Measurements from ENCODE around the gene TYW5. TPM values are rescaled to one million over a fixed set of nuclear protein-coding genes. Genes with fewer than 3 reads are reported as not detected.

Gene TYW5
- total and polyA plus RNA-seq, 2 of the 13 experiments (the other 11 are each of a cell fraction or from before 2014, with no cell fraction given) = 8.3 to 14.6 TPM

- in situ Hi-C loops (cut with HindIII; ENCODE audit: extremely low pct_ligation_motif_present, low pct_unique_long_range_greater_than_20kb) (no loop called here), intact Hi-C loops (cut with micrococcal nuclease; ENCODE audit: unreplicated experiment) (no loop called here)
- no peak overlapping the region for H2AFZ ChIP-seq (ENCODE audit: low read length)
- no peak for FAIRE-seq
- peak; percentile 83 for TF ChIP-seq ZNF430 (CRISPR knock-in tag; IDR thresholded peaks at IDR 0.05)
- peak; percentile 83 for TF ChIP-seq ZNF431 (CRISPR knock-in tag; IDR thresholded peaks at IDR 0.05; ENCODE audit: borderline replicate concordance, low read depth)
- TF ChIP-seq ZMYM2 (CRISPR knock-in tag; IDR thresholded peaks at IDR 0.05) = no peak
- no peaks in the 10 kb centered on the region for H3K79me2 ChIP-seq (ENCODE audit: insufficient read depth, low read length)
- no peak overlapping the region for H3K9ac ChIP-seq (ENCODE audit: insufficient read depth, low read depth, low read length)
- CTCF ChIA-PET (ENCODE audit: low intra/inter-chr PET ratio, low total read pairs) = no interaction called here
- POLR2A ChIA-PET = no interaction called here
- H3K9me3 ChIP-seq (ENCODE audit: low read length) = peaks cover 5% of the 10 kb centered on the region; the same call in 1 of the 2 replicates
- 17% methylated on average over 6 of the region's 6 CpGs for WGBS (ENCODE audit: low lambda C conversion rate)
- H3K27ac ChIP-seq (ENCODE audit: extremely low read length, insufficient read depth, low read length) = no peak overlapping the region
- H3K4me3 ChIP-seq (replicated peaks in 1 of 3; ENCODE audit: insufficient read depth in 1 of 3, low read depth in 2 of 3, low read length in 3 of 3) = no peak overlapping the region
- no peaks in the 10 kb centered on the region for H4K20me1 ChIP-seq (ENCODE audit: insufficient read depth, low read length)
- no peak for ATAC-seq
- H3K27me3 ChIP-seq (ENCODE audit: control insufficient read depth in 1 of 2, insufficient read depth in 2 of 2, low read length in 2 of 2) = no peaks in the 10 kb centered on the region
- H3K4me2 ChIP-seq (ENCODE audit: low read depth, low read length) = no peak overlapping the region
- no peak for DNase-seq (ENCODE audit: low spot score)
- no peaks in the 10 kb centered on the region for H3K4me1 ChIP-seq (ENCODE audit: insufficient read depth, low read length)
- no peaks in the 10 kb centered on the region for H3K36me3 ChIP-seq (replicated peaks in 1 of 2; ENCODE audit: control insufficient read depth in 1 of 2, insufficient read depth in 2 of 2, low read length in 2 of 2)
- no TSS peak for BruUV-seq (replicated peaks)
Observed at GRCh38 chr2:199883474-199884212, 71.6 kb downstream of the TYW5 start.

- in situ Hi-C loops (cut with HindIII; ENCODE audit: extremely low pct_ligation_motif_present, low pct_unique_long_range_greater_than_20kb) = no loop called here
- Histone ChIP-seq H3K27me3 (ENCODE audit: control insufficient read depth in 1 of 2, insufficient read depth in 2 of 2, low read length in 2 of 2) (no peaks in the 10 kb centered on the region; a peak in 1 of 5 replicates), H3K79me2 (ENCODE audit: insufficient read depth, low read length) (no peaks in the 10 kb centered on the region), H3K9ac (ENCODE audit: insufficient read depth, low read depth, low read length) (no peak overlapping the region), H4K20me1 (ENCODE audit: insufficient read depth, low read length) (no peaks in the 10 kb centered on the region), H3K9me3 (ENCODE audit: low read length) (peaks cover 5% of the 10 kb centered on the region; the same call in 1 of the 2 replicates), H3K4me3 (replicated peaks in 1 of 3; ENCODE audit: insufficient read depth in 1 of 3, low read depth in 2 of 3, low read length in 3 of 3) (no peak overlapping the region), H3K4me2 (ENCODE audit: low read depth, low read length) (no peak overlapping the region), H2AFZ (ENCODE audit: low read length) (no peak overlapping the region), H3K36me3 (replicated peaks in 1 of 2; ENCODE audit: control insufficient read depth in 1 of 2, insufficient read depth in 2 of 2, low read length in 2 of 2) (no peaks in the 10 kb centered on the region), H3K4me1 (ENCODE audit: insufficient read depth, low read length) (no peaks in the 10 kb centered on the region), H3K27ac (ENCODE audit: extremely low read length, insufficient read depth, low read length) (no peak overlapping the region)
- no TSS peak for BruUV-seq (replicated peaks)
- ChIA-PET POLR2A (no interaction called here), CTCF (ENCODE audit: low intra/inter-chr PET ratio, low total read pairs) (no interaction called here)
- FAIRE-seq (no peak), ATAC-seq (no peak), DNase-seq (ENCODE audit: low spot score) (no peak)
- intact Hi-C loops (cut with micrococcal nuclease; ENCODE audit: unreplicated experiment) = no loop called here
- TF ChIP-seq GMEB2 (CRISPR knock-in tag; IDR thresholded peaks at IDR 0.05; ENCODE audit: low read depth) (no peak), ZC3H4 (CRISPR knock-in tag; IDR thresholded peaks at IDR 0.05; ENCODE audit: borderline replicate concordance) (no peak)
Observed at GRCh38 chr2:199882667-199883066, 72.6 kb downstream of the TYW5 start.

Small RNAs within 50 kb of the gene (small RNA-seq; reads per million reads assigned to genes)
- gene RN7SL717P (ENCODE audit: insufficient read depth in 2 of 3, insufficient read length in 3 of 3, low read depth in 2 of 3, low replicate concordance in 1 of 3) = 0 reads per million in 3 experiments

Other genes with a start within 250 kb of the TYW5 start
- gene FTCDNL1, start 104.3 kb downstream of the TYW5 start, total RNA-seq (2016; rRNA removed; fragmentation: Illumina TruSeq; extraction: Trizol) = 1.1 and 1.4 TPM in 2 replicates
- gene FTCDNL1, start 104.3 kb downstream of the TYW5 start, polyA plus RNA-seq (2011; rRNA removed) = 0.65 and 0.98 TPM in 2 replicates
- 19.3 and 24.2 TPM in 2 replicates for gene C2orf69, start 44.2 kb downstream of the TYW5 start, total RNA-seq (2016; rRNA removed; fragmentation: Illumina TruSeq; extraction: Trizol)
- 3.5 and 4.8 TPM in 2 replicates for gene C2orf69, start 44.2 kb downstream of the TYW5 start, polyA plus RNA-seq (2011; rRNA removed)
- gene MAIP1, start 91 bp upstream of the TYW5 start, total RNA-seq (2016; rRNA removed; fragmentation: Illumina TruSeq; extraction: Trizol) = 72.9 and 90.9 TPM in 2 replicates
- gene MAIP1, start 91 bp upstream of the TYW5 start, polyA plus RNA-seq (2011; rRNA removed) = 21.7 and 22.3 TPM in 2 replicates